ENCODE data around the gene SPAG7.
"Not testable (repeated sequence)": the region's sequence is repeated elsewhere in the genome, so short reads cannot be mapped to it uniquely, and the experiment has no call there.

The SPAG7 gene

GRCh38 chr17:4935650-4936049, 32.0 kb downstream of the SPAG7 start:
- DNase-seq, result no peak

GRCh38 chr17:4934173-4934979, 33.2 kb downstream of the SPAG7 start:
- peak; percentile 46 for DNase-seq

- DNase-seq, result no peak
These were observed 34.0 kb downstream of the SPAG7 start for GRCh38 chr17:4933646-4934045.

GRCh38 chr17:4932756-4933155, 34.9 kb downstream of the SPAG7 start:
- no peak for DNase-seq

- no peak for DNase-seq
These were observed 35.7 kb downstream of the SPAG7 start, which contains the start of gene GP1BA for GRCh38 chr17:4931963-4932362. GP1BA (plus strand) TSS chr17:4932277; CDS start chr17:4932605, 328 bp downstream.

- no peak for DNase-seq
These were observed 38.7 kb downstream of the SPAG7 start for GRCh38 chr17:4928881-4929280.

- DNase-seq, result not testable (repeated sequence)
These were observed 40.9 kb downstream of the SPAG7 start for GRCh38 chr17:4926577-4927335.

GRCh38 chr17:4921320-4921719, 46.3 kb downstream of the SPAG7 start:
- DNase-seq, result no peak

GRCh38 chr17:4920351-4921048, 47.1 kb downstream of the SPAG7 start:
- DNase-seq, result no peak

- DNase-seq, result no peak
These were observed 48.0 kb downstream of the SPAG7 start for GRCh38 chr17:4919511-4920047.

GRCh38 chr17:4914551-4914950, 53.1 kb downstream of the SPAG7 start:
- DNase-seq, result not testable (repeated sequence)

- no peak for DNase-seq
These were observed 53.6 kb downstream of the SPAG7 start for GRCh38 chr17:4913994-4914393.
